Neural cell (in vitro differentiated cells): ENCODE data around the gene FAM20B. TPM values are rescaled to one million over a fixed set of nuclear protein-coding genes. Genes with fewer than 3 reads are reported as not detected.

ENCODE experiments used
- H2AFZ ChIP-seq: fragments of 200-600, 300-800 bp; sonication (generic), shearing (Covaris generic); 2 replicates; pipeline ENCODE4 v1.6.0; 2014; ENCODE audit warnings: low read depth, mild to moderate bottlenecking, antibody characterized with exemption, low read length, moderate library complexity
- H3F3A ChIP-seq: fragments of 200-600 bp; shearing (Covaris generic); 2 replicates; pipeline ENCODE4 v1.6.1; 2016; ENCODE audit warnings: mild to moderate bottlenecking, moderate library complexity, mixed read lengths, antibody characterized with exemption, low read length; ENCODE audit not compliant: insufficient read depth, poor library complexity, severe bottlenecking
- H3K27ac ChIP-seq: fragments of 200-600, 300-800 bp; sonication (generic), shearing (Covaris generic); 2 replicates; pipeline ENCODE4 v1.5.1; 2014; ENCODE audit warnings: mild to moderate bottlenecking, low read length, moderate library complexity
- H3K27me3 ChIP-seq: fragments of 300-800, 200-600 bp; sonication (generic), shearing (Covaris generic); 2 replicates; pipeline ENCODE4 v1.6.0; 2014; ENCODE audit warnings: mild to moderate bottlenecking, low read depth, low read length, moderate library complexity; ENCODE audit not compliant: insufficient read depth
- H3K36me3 ChIP-seq: fragments of 300-800, 200-600 bp; sonication (generic), shearing (Covaris generic); 2 replicates; pipeline ENCODE4 v1.5.1; 2014; ENCODE audit warnings: mild to moderate bottlenecking, antibody characterized with exemption, low read length, moderate library complexity; ENCODE audit not compliant: insufficient read depth
- H3K4me2 ChIP-seq: fragments of 300-800, 200-600 bp; sonication (generic), shearing (Covaris generic); 2 replicates; pipeline ENCODE4 v1.6.0; 2014; ENCODE audit warnings: mild to moderate bottlenecking, low read length
- H3K4me3 ChIP-seq: fragments of 300-800, 200-600 bp; sonication (generic), shearing (Covaris generic); 2 replicates; pipeline ENCODE4 v1.5.1; 2014; ENCODE audit warnings: mild to moderate bottlenecking, low read length, moderate library complexity
- H3K79me2 ChIP-seq: fragments of 200-600 bp; shearing (Covaris generic); replicated peaks from 2 replicates; pipeline ENCODE4 v1.6.0; 2014; ENCODE audit warnings: mild to moderate bottlenecking, low read length, moderate library complexity; ENCODE audit not compliant: insufficient read depth
- H3K9ac ChIP-seq: fragments of 300-800, 200-600 bp; sonication (generic), shearing (Covaris generic); 2 replicates; pipeline ENCODE4 v1.6.1; 2016; ENCODE audit warnings: mild to moderate bottlenecking, low read length, mixed read lengths
- H3K9me2 ChIP-seq: fragments of 200-600 bp; shearing (Covaris generic); 2 replicates; pipeline ENCODE4 v1.6.1; 2016; ENCODE audit warnings: mild to moderate bottlenecking, low read length, mixed read lengths; ENCODE audit not compliant: insufficient read depth
- H3K9me3 ChIP-seq: fragments of 200-600, 300-800 bp; sonication (generic), shearing (Covaris generic); 2 replicates; pipeline ENCODE4 v1.6.1; 2016; ENCODE audit warnings: mild to moderate bottlenecking, mixed run types, low read length, moderate library complexity, mixed read lengths
- H4K20me1 ChIP-seq: fragments of 200-600 bp; shearing (Covaris generic); 2 replicates; pipeline ENCODE4 v1.6.1; 2016; ENCODE audit warnings: mild to moderate bottlenecking, mixed run types; ENCODE audit not compliant: insufficient read depth
- EP300 ChIP-seq: fragments of 450-650 bp; conservative IDR thresholded peaks from 2 replicates; pipeline ENCODE4 v1.6.1; 2014; ENCODE audit warnings: antibody characterized with exemption, mild to moderate bottlenecking, moderate library complexity; ENCODE audit not compliant: poor library complexity, severe bottlenecking
- EZH2 ChIP-seq: fragments of 200-600, 300-800 bp; shearing (Covaris generic), sonication (generic); IDR thresholded peaks from 2 replicates; pipeline ENCODE4 v1.6.1; 2014; ENCODE audit warnings: antibody characterized with exemption, low read length, borderline replicate concordance, mild to moderate bottlenecking; ENCODE audit not compliant: insufficient read depth, poor library complexity, severe bottlenecking
- MXI1 ChIP-seq: fragments of 450-650 bp; conservative IDR thresholded peaks from 2 replicates; pipeline ENCODE4 v1.6.1; 2014; ENCODE audit warnings: antibody characterized with exemption, mild to moderate bottlenecking; ENCODE audit not compliant: poor library complexity, severe bottlenecking
- POLR2AphosphoS5 ChIP-seq: IDR thresholded peaks from 2 replicates; pipeline ENCODE4 v1.6.1; 2012
- RAD21 ChIP-seq: fragments of 450-650 bp; conservative IDR thresholded peaks from 2 replicates; pipeline ENCODE4 v1.6.1; 2014; ENCODE audit warnings: antibody characterized with exemption, mild to moderate bottlenecking, moderate library complexity
- REST ChIP-seq: IDR thresholded peaks from 2 replicates; pipeline ENCODE4 v1.6.1; 2012; ENCODE audit warnings: borderline replicate concordance
- SMC3 ChIP-seq: fragments of 450-650 bp; conservative IDR thresholded peaks from 2 replicates; pipeline ENCODE4 v1.6.1; 2014; ENCODE audit warnings: antibody characterized with exemption, mild to moderate bottlenecking, moderate library complexity; ENCODE audit not compliant: poor library complexity
- TAF1 ChIP-seq: IDR thresholded peaks from 2 replicates; pipeline ENCODE4 v1.6.1; 2012; ENCODE audit warnings: low read depth
- polyA plus RNA-seq: library from polyadenylated mRNA; depleted of rRNA; stranded (reverse); fragments of >200 nt; gene quantifications from 2 replicates; pipeline ENCODE4 v1.2.3, GENCODE V29; 2014
- TF ChIP-seq, protein P1 (sequence below): fragments of 450-650 bp; IDR thresholded peaks from 2 replicates; pipeline ENCODE4 v1.5.1; 2014; ENCODE audit warnings: antibody characterized with exemption, mild to moderate bottlenecking, moderate library complexity; ENCODE audit not compliant: poor library complexity, severe bottlenecking

FAM20B gene
- polyA plus RNA-seq, 1 donor from 2014 or later, result 25.1 TPM

DNA sequence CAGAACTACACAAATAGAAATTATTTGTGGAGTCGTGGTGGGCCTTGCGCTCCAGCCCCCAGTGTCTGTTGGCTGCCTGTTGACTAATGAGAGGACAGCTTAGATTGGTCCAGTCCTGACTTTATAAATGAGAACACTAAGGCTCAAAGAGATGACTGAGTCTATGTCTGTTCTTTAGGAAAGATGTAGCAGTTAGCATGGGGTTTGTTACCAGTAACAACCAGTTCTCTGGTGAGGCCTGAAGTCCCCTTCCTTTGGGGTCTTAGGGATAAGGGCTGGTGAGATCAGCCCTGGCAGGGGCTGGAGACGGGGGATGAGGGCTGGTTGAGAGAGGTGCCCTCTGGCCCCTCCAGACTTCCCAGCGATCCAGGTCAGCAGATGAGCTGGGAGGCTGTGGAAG is 65.2 kb downstream of the FAM20B start:
- Histone ChIP-seq H2AFZ (no peak overlapping the region), H3K27me3 (no peaks in the 10 kb centered on the region), H3K9me2 (no peaks in the 10 kb centered on the region), H3K9ac (no peak overlapping the region), H4K20me1 (no peaks in the 10 kb centered on the region), H3K4me2 (no peak overlapping the region), H3K36me3 (no peaks in the 10 kb centered on the region), H3K79me2 (no peaks in the 10 kb centered on the region), H3K4me3 (no peak overlapping the region), H3K9me3 (no peaks in the 10 kb centered on the region), H3F3A (no peaks in the 10 kb centered on the region), H3K27ac (no peak overlapping the region)
- TF ChIP-seq POLR2AphosphoS5 (no peak), SMC3 (no peak), MXI1 (no peak), EZH2 (no peak)
- TF ChIP-seq, protein P1, sequence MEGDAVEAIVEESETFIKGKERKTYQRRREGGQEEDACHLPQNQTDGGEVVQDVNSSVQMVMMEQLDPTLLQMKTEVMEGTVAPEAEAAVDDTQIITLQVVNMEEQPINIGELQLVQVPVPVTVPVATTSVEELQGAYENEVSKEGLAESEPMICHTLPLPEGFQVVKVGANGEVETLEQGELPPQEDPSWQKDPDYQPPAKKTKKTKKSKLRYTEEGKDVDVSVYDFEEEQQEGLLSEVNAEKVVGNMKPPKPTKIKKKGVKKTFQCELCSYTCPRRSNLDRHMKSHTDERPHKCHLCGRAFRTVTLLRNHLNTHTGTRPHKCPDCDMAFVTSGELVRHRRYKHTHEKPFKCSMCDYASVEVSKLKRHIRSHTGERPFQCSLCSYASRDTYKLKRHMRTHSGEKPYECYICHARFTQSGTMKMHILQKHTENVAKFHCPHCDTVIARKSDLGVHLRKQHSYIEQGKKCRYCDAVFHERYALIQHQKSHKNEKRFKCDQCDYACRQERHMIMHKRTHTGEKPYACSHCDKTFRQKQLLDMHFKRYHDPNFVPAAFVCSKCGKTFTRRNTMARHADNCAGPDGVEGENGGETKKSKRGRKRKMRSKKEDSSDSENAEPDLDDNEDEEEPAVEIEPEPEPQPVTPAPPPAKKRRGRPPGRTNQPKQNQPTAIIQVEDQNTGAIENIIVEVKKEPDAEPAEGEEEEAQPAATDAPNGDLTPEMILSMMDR, result no peak

DNA sequence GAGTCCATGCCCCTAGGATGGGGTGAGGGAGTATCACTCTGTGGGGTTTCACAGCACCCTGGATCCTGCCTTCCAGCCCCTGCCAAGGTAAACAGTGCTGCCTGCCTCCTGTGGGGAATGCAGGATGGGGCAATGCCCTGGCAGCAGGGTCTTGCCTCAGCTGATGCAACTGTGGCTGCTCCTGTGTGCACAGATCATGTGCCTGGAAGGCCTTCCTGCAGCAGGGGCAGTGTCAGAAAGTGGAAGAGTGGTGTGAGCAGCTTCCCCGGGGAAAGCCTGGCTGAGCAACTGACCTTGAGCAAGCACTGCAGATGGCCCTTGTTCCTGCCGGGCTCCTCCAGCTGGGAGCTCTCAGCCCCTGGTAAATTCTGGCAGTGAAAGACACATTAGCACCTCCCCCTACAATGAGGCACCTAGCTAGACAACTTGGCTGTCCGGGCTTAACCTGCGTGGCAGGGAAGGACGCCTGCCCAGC is 66.0 kb downstream of the FAM20B start:
- H3K4me3 ChIP-seq, result no peak overlapping the region
- no peaks in the 10 kb centered on the region for H3K79me2 ChIP-seq
- no peak overlapping the region for H3K27ac ChIP-seq
- no peak overlapping the region for H2AFZ ChIP-seq
- no peaks in the 10 kb centered on the region for H4K20me1 ChIP-seq
- H3K9me2 ChIP-seq, result no peaks in the 10 kb centered on the region
- H3K4me2 ChIP-seq, result no peak overlapping the region
- no peaks in the 10 kb centered on the region for H3F3A ChIP-seq
- TF ChIP-seq POLR2AphosphoS5 (no peak), TAF1 (no peak), RAD21 (no peak), EP300 (no peak), REST (no peak), EZH2 (no peak)
- TF ChIP-seq, protein P1, result no peak
- no peaks in the 10 kb centered on the region for H3K36me3 ChIP-seq
- no peaks in the 10 kb centered on the region for H3K9me3 ChIP-seq
- H3K27me3 ChIP-seq, result no peaks in the 10 kb centered on the region
- no peak overlapping the region for H3K9ac ChIP-seq
